DOHH2 (cell line): ENCODE data around the gene ARL6IP6.
"Not testable (repeated sequence)": the region's sequence is repeated elsewhere in the genome, so short reads cannot be mapped to it uniquely, and the experiment has no call there.

ENCODE experiments used
- H3F3A ChIP-seq: fragments of 200-600 bp; sonication (generic), shearing (Covaris generic); 2 replicates; pipeline ENCODE4 v1.6.0; 2016; ENCODE audit warnings: antibody characterized with exemption, mild to moderate bottlenecking; ENCODE audit not compliant: control insufficient read depth, insufficient read depth
- H3K27ac ChIP-seq: fragments of 200-600 bp; sonication (generic); 2 replicates; pipeline ENCODE4 v1.5.1; 2014; ENCODE audit warnings: low read depth, mild to moderate bottlenecking, low read length, moderate library complexity
- H3K27me3 ChIP-seq: fragments of 200-600 bp; sonication (generic); 2 replicates; pipeline ENCODE4 v1.6.1; 2014; ENCODE audit warnings: mild to moderate bottlenecking, low read length, mixed read lengths; ENCODE audit not compliant: control insufficient read depth
- H3K36me3 ChIP-seq: fragments of 200-600 bp; sonication (generic); 2 replicates; pipeline ENCODE4 v1.6.1; 2014; ENCODE audit warnings: mild to moderate bottlenecking, low read length, moderate library complexity, mixed read lengths; ENCODE audit not compliant: control insufficient read depth
- H3K4me1 ChIP-seq: fragments of 200-600 bp; sonication (generic); 2 replicates; pipeline ENCODE4 v1.6.1; 2014; ENCODE audit warnings: mild to moderate bottlenecking, low read length, mixed read lengths; ENCODE audit not compliant: control insufficient read depth
- H3K4me2 ChIP-seq: fragments of 200-600 bp; sonication (generic); 2 replicates; pipeline ENCODE4 v1.6.0; 2014; ENCODE audit warnings: mild to moderate bottlenecking, low read length, moderate library complexity
- H3K4me3 ChIP-seq: fragments of 200-600 bp; sonication (generic); 2 replicates; pipeline ENCODE4 v1.5.1; 2014; ENCODE audit warnings: mild to moderate bottlenecking, low read length, mixed read lengths
- H3K79me2 ChIP-seq: fragments of 200-600 bp; sonication (generic); 2 replicates; pipeline ENCODE4 v1.6.1; 2014; ENCODE audit warnings: mild to moderate bottlenecking, low read length, mixed read lengths; ENCODE audit not compliant: control insufficient read depth
- H3K9me2 ChIP-seq: fragments of 200-600 bp; sonication (generic); replicated peaks from 2 replicates; pipeline ENCODE4 v1.6.1; 2014; ENCODE audit warnings: mild to moderate bottlenecking, low read length, mixed read lengths; ENCODE audit not compliant: control insufficient read depth
- H3K9me3 ChIP-seq: fragments of 200-600 bp; sonication (generic); 2 replicates; pipeline ENCODE4 v1.6.1; 2014; ENCODE audit warnings: antibody characterized with exemption, low read length, mixed read lengths; ENCODE audit not compliant: control insufficient read depth, insufficient read depth
- H4K20me1 ChIP-seq: fragments of 200-600 bp; sonication (generic); 2 replicates; pipeline ENCODE4 v1.6.0; 2014; ENCODE audit warnings: low read depth, mild to moderate bottlenecking, antibody characterized with exemption, low read length, moderate library complexity; ENCODE audit not compliant: control insufficient read depth, insufficient read depth
- EZH2phosphoT487 ChIP-seq: fragments of 200-600 bp; sonication (generic); IDR thresholded peaks from 2 replicates; pipeline ENCODE4 v1.6.1; 2017; ENCODE audit warnings: borderline replicate concordance, mild to moderate bottlenecking, antibody characterized with exemption, low read length, moderate library complexity, mixed read lengths
- TF ChIP-seq, protein P1 (sequence below): fragments of 200-600 bp; sonication (generic); IDR thresholded peaks from one replicate; pipeline ENCODE4 v1.5.1; 2014; ENCODE audit warnings: antibody characterized with exemption, mild to moderate bottlenecking, low read depth, low read length; ENCODE audit not compliant: poor library complexity, severe bottlenecking

The ARL6IP6 gene

DNA sequence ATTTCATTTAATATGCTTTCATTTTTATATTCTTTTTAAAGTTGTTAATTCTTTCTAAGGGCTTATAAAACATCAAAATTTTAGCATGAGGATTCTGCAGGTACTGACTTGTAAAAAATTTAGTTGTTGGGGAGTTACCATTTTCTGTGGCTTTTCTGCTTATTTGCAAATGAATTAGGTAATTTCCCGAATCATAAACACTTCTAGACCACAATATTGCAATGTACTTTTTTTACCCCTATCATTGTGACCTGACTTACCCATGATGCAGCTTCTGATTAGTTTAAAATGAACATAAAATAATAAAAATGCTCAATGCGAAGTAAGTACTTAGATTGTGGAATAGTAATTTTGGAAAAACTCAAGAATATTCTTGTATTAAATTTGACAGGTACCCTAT is 11.4 kb downstream of the ARL6IP6 start:
- Histone ChIP-seq H3K27ac (no peak overlapping the region), H3K9me2 (no peaks in the 10 kb centered on the region), H3K4me1 (peaks cover 11% of the 10 kb centered on the region), H3K27me3 (no peaks in the 10 kb centered on the region), H3K36me3 (peaks cover 75% of the 10 kb centered on the region), H3F3A (no peaks in the 10 kb centered on the region), H3K79me2 (peaks cover 79% of the 10 kb centered on the region), H3K4me3 (no peak overlapping the region), H3K9me3 (no peaks in the 10 kb centered on the region), H4K20me1 (no peaks in the 10 kb centered on the region), H3K4me2 (no peak overlapping the region)
- TF ChIP-seq EZH2phosphoT487: no peak
- TF ChIP-seq, protein P1, sequence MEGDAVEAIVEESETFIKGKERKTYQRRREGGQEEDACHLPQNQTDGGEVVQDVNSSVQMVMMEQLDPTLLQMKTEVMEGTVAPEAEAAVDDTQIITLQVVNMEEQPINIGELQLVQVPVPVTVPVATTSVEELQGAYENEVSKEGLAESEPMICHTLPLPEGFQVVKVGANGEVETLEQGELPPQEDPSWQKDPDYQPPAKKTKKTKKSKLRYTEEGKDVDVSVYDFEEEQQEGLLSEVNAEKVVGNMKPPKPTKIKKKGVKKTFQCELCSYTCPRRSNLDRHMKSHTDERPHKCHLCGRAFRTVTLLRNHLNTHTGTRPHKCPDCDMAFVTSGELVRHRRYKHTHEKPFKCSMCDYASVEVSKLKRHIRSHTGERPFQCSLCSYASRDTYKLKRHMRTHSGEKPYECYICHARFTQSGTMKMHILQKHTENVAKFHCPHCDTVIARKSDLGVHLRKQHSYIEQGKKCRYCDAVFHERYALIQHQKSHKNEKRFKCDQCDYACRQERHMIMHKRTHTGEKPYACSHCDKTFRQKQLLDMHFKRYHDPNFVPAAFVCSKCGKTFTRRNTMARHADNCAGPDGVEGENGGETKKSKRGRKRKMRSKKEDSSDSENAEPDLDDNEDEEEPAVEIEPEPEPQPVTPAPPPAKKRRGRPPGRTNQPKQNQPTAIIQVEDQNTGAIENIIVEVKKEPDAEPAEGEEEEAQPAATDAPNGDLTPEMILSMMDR: no peak

DNA sequence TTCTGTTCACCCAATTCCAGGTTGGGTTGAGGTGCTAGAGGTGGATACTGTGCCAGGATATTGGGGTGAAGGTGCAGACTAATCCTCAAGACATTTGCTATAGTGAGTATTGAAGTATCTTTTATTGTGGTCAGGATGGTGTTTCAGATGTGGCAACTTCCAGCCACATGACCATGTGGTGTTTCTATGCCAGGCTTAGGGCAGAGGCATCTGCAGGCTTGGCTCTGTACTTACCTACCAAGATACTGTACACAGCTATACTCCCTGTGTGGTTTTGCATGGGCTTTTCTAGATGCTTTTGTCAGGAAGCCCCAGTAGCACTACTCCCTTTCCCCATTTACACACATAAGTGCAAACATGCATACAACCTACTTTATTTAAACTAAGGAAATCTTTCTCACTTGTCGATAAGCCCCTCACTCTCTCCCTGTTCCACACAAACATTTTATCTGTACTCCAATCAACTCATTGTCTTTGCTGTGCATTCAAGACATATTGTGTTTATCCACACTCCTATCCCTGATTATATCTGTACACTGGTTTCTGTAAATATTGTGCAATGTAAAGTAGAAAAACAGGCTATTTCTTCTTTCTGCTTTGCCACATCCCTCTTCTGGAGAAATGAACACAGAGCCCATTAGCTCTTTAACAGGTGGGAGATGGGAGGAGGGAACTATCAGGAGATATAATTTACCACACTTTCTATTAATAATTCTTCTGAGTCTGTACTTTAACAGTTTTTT is 12.3 kb downstream of the ARL6IP6 start:
- no peaks in the 10 kb centered on the region for H3K27me3 ChIP-seq
- H3K27ac ChIP-seq: no peak overlapping the region
- peaks cover 11% of the 10 kb centered on the region for H3K4me1 ChIP-seq
- H3K9me2 ChIP-seq: no peaks in the 10 kb centered on the region
- peaks cover 71% of the 10 kb centered on the region for H3K79me2 ChIP-seq
- no peak overlapping the region for H3K4me3 ChIP-seq
- peaks cover 73% of the 10 kb centered on the region for H3K36me3 ChIP-seq
- no peak for TF ChIP-seq EZH2phosphoT487
- TF ChIP-seq, protein P1: no peak
- no peak overlapping the region for H3K4me2 ChIP-seq
- H3K9me3 ChIP-seq: no peaks in the 10 kb centered on the region
- H3F3A ChIP-seq: no peaks in the 10 kb centered on the region
- no peaks in the 10 kb centered on the region for H4K20me1 ChIP-seq

DNA sequence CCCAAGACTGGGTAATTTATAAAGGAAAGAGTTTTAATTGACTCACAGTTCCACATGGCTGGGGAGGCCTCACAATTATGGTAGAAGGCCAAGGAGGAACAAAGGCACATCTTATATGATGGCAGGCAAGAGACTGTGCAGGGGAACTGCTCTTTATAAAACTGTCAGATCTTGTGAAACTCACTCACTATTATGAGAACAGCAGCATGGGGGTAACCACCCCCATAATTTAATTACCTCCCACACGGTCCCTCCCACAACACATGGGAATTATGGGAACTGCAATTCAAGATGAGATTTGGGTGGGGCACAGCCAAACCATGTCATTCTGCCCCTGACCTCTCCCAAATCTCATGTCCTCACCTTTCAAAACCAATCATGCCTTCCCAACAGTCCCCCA is 19.1 kb downstream of the ARL6IP6 start:
- not testable (repeated sequence) for H4K20me1 ChIP-seq, H3K9me2 ChIP-seq, H3K4me1 ChIP-seq, H3K27me3 ChIP-seq, H3K27ac ChIP-seq, H3K4me3 ChIP-seq, H3K4me2 ChIP-seq, H3F3A ChIP-seq
- H3K9me3 ChIP-seq: peaks cover 10% of the 10 kb centered on the region; the same call in 1 of the 2 replicates
- peaks cover 19% of the 10 kb centered on the region for H3K79me2 ChIP-seq
- peaks cover 84% of the 10 kb centered on the region for H3K36me3 ChIP-seq

DNA sequence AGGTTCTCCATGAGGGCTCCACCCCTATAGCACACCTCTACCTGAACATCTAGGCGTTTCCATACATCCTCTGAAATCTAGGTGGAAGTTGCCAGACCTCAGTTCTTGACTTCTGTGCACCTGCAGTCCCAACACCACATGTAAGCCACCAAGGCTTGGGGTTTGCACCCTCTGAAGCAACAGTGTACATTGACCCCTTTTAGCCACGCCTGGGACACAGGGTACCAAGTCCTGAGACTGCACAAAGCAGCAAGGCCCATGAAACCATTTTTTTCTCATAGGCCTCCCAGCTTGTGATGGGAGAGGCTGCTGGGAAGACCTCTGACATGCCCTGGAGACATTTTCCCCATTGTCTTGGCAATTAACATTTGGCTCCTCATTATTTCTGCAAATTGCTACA is 20.0 kb downstream of the ARL6IP6 start:
- Histone ChIP-seq H3K27ac (no peak overlapping the region), H3K9me2 (no peaks in the 10 kb centered on the region), H3K79me2 (peaks cover 22% of the 10 kb centered on the region), H4K20me1 (no peaks in the 10 kb centered on the region), H3K9me3 (peaks cover 10% of the 10 kb centered on the region; the same call in 1 of the 2 replicates), H3F3A (peaks cover 4% of the 10 kb centered on the region; the same call in 1 of the 2 replicates), H3K4me2 (no peak overlapping the region), H3K4me3 (no peak overlapping the region), H3K36me3 (peaks cover 85% of the 10 kb centered on the region), H3K27me3 (no peaks in the 10 kb centered on the region), H3K4me1 (no peaks in the 10 kb centered on the region)
- TF ChIP-seq, protein P1: no peak
- TF ChIP-seq EZH2phosphoT487: no peak

DNA sequence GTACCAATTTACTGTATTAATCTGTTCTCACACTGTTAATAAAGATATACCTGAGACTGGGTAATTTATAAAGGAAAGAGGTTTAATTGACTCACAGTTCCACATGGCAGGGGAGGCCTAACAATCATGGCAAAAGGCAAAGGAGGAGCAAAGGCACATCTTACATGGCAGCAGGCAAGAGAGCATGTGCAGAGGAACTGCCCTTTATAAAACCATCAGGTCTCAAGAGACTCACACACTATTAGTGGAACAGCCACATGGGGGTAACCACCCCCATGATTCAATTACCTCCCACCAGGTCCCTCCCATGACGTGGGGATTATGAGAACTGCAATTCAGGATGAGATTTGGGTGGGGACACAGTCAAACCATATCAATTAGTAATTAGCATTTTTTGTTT is 21.3 kb downstream of the ARL6IP6 start:
- H3K27ac ChIP-seq, H4K20me1 ChIP-seq, H3K4me3 ChIP-seq, H3K27me3 ChIP-seq, H3K4me1 ChIP-seq, H3F3A ChIP-seq, H3K9me2 ChIP-seq, H3K4me2 ChIP-seq: not testable (repeated sequence)
- H3K79me2 ChIP-seq: peaks cover 30% of the 10 kb centered on the region
- H3K9me3 ChIP-seq: peaks cover 10% of the 10 kb centered on the region; the same call in 1 of the 2 replicates
- H3K36me3 ChIP-seq: peaks cover 84% of the 10 kb centered on the region
